Measurements from ENCODE around the gene TBK1.

TBK1 gene

DNA sequence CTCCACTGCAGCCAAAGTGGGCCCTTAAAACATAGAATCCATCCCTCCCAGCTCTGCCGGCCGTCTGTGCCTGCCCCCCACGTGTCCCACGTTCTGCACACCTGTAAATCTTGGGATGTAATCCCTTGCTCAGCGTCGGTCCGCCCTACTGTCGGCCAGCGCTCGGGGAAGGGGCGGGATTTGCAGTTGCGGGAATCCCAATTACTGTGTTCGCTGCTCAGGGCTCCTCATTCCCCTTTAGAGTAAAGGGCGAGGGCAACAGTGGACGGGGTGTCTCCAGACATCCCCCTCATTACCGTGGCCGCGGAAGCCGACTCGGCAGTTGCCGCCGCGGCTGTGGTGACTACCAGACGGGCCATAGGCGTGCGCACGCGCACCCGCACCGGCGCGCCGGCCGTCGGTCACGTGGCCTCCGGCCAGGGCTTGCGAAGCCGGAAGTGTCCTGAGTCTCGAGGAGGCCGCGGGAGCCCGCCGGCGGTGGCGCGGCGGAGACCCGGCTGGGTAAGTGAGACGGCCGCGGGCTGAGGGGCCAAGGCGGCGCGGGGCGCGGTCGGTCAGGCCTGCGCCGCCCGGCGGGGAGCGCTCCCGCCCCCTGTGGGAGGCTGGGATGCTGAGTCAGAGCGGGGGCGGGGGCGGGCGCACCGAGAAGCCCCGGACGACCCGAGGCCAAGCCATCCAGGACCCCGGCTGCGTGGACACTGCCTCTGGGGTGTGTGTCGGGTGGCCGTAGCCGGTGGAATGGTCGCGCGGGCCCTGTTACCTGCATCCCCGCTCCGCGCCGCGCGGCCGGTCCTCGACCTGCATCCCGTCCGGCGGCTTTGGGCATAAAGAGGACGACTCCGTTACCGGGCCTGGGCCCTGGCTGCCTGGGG lies at the start of gene TBK1:
Gene TBK1 (plus strand): TSS at position 434 of the 872 bp plus-strand sequence. CDS start 3,751 bp downstream, outside the sequence.
- peak; percentile 60 to 92 for DNase-seq

DNA sequence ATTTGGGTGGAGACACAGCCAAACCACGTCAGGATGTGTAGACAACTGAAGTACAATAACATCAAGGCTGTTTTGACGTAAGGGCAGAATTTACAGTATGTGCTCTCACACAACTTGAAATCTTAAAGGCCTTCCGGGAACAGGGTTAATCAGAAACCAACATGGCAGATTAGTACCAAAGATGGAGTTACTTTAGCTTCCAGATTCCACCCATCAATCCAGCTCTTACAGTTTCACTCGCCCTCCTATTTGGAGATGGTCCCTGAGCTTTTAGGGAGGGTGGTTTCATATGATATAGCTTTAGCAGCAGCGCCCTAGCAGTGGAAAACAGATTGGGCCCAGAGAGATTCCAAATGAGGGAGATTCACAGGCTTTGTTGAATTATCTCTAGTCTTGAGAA lies 49.7 kb upstream of the TBK1 start:
- DNase-seq: no peak

DNA sequence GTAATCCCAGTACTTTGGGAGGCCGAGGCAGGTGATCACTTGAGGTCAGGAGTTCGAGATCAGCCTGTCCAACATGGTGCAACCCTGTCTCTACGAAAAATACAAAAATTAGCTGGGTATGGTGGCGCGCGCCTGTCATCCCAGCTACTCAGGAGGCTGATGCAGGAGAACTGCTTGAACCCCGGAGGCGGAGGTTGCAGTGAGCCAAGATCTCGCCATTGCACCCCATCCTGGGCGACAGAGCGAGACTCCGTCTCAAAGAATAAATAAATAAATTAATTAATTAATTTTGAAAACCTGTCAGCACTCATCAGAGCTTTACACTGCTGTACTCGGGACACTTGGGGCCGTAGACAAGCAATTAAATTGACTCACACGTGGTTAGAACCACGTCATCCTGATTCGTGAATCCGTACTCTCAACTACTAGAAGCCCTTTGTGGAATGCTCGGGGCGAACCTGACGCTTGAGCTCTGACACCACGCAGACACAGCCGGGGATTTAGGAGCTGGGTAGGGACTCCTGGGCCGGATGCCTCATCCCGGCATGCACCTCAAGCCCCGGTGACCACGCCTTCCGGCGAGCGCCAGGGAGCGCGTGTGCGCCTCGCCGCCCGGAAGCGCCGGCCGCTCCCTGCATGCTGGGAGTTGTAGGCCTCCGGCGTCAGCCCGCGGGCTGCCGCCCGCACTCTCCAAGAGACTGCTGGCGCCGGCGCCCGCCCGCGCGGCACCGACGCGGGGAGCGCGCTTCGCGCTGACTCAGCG lies 48.0 kb upstream of the TBK1 start, which contains the start of gene XPOT:
Gene XPOT (plus strand): TSS at position 686 of the 763 bp plus-strand sequence. CDS start 5,644 bp downstream, outside the sequence.
- DNase-seq: peak; percentile 90 to 97

DNA sequence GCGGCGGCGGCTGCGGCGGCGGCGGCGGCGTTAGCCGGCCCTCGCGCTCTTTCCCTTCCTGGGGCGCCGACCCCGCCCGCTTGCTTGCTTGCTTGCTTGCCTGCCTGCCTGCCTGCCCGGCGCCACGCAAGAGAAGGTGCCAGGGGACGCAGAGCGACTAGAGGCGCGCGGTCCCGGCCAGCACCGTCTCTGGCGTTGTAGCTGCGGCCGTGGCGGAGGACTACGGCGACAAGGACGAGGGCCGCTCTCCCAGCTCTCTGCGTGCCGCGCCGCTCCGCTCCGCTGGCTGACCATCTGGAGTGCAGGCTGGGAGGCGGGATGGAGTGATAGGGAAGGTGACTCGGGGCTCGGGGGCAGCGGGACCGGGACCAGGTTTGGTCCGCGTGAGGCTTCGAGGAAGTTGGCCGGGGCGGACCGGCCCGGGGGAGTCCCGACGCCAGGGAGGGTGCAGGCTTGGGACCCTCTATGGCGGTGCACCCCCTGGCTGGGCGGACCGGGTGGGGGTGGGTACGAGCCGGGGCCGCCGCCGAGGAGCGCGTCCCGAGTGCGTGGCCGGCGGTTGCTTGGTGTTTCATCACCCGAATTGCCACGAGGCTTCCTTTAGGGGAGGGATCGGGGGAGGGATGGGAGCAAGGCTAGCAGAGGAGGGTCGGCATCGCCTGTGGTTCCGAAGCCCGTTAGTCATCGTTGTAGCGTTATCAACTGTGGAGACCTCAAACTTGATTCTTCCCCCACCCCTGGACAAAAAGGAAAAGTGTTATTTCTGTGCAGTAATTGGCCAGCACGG lies 47.3 kb upstream of the TBK1 start:
- peak; percentile 64 to 90 for DNase-seq

DNA sequence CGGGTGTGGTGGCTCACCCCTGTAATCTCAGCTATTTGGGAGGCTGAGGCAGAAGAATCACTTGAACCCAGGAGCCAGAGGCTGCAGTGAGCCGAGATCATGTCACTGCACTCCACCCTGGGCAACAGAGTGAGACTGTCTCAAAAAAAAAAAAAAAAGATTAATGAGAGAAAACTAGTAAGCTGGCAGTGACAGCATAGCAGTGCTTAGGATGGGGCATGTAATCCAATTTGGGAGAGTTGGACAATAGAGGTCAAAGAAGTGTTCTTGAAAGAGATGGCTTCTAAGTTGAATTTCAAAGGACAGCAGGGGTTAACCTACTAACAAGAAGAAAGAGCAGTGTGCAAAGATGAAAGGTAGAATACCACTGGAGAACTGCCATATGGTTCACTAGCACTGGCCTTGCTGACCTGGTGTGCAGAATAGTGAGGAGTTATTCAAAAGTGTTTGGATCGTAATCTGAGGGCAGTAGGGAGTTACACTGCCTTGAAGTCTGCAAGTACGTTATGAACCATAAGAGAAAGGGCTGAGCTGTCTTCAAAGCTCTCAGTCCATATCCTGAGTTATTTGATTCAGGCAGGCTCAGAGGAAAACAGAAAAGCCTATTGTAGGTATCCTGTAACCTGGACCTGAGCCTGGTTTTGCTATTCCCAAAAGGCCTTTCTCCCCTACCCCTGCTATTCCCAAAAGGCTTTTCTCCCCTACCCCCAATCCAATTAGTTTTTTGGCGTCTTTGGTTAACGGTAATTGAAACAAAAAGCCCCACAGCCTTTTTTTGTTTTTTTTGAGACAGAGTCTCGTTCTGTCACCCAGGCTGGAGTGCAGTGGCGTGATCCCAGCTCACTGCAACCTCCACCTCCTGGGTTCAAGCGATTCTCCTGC lies 44.3 kb upstream of the TBK1 start:
- no peak for DNase-seq

DNA sequence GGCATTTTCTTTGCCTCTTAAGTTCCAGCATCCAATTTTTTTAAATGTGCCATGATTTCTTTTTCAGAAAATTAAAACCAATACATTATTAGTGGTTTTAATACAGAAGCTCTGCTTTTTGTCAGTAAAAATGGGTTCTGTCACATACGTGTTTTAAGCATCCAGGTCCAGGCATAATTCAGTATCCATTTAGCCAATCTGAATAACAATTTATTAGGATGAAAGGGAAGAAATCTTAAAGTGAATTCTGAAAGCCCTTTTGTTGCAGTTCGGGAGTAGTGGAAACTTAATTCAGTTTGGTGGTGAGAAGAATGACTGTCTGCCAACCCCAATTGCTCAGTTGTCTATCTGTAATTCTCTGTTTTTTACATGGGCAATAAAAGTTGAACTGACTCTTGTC lies 40.5 kb upstream of the TBK1 start:
- DNase-seq: no peak

DNA sequence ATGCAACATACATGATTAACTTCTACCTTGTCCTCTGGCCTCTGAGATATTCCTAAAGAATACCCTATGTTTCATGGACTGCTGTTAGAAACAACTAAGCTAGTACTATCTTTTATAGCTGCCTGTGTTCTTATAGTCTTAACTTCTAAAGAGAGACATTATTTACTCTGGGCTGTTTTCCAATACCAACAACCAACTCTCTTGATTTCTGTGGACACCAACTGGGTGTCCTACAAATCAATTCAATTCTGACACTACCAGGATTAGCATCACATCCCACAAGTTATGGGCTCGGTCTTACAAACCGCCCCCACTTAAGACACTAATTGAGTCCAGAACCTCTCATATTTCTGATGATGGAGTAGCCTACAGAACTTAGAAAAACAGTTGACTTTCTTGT lies 39.5 kb upstream of the TBK1 start:
- DNase-seq: no peak

DNA sequence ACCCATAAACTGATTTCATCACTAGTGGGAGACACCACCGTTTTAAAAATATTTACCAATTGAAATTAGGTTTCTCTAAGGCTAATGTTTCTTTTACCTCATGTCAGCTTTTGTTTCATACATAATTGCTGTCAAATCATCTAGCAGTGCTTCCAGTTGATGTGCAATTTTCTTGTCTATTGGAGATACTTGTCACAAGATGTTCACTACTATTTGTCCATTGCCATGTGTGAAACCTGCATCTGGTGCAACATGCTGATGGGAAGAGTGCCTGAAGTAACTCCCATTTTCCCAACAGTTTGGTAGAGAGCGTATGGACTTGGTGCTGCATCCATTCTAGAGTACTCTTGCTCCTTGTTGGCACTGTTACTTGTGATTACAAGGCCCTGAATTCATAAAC lies 38.0 kb upstream of the TBK1 start:
- no peak for DNase-seq

DNA sequence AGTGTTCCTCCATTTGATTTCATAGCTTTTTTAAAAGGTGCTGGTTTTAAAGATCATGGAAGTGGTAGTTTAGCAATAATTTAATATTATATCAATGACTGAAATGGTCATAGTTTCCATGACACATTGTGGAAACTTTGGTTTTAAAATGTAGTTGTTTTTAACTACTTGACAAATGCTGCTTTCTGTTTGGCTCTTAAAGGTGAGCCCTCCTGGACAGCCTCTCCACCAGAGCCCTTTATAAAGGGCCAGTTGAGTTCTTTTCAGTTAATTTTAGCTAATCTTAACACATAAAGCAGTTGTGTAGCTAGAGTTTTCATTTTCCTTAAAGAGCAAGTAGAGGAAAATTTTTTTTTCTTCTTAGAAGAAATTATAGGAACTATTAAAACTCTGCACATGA lies 33.7 kb upstream of the TBK1 start:
- no peak for DNase-seq

DNA sequence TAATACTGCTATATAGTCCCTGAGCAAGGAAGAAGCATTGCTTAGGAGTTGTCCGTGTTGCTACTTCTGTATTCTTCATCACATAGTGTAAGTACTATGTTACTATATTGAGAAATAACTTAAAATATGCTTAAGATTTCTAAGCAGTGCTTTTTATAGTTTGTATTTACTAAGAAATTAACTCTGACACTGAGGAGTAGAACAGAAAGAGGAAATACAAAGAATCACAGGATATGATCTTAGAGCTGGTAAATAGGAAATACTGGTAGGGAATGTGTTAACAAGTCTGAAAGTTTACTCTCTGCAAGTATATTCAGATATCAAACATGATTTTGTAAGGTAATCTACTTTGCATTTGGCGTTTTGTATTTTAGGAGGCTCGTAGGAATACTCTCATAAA lies 32.2 kb upstream of the TBK1 start:
- DNase-seq: no peak

DNA sequence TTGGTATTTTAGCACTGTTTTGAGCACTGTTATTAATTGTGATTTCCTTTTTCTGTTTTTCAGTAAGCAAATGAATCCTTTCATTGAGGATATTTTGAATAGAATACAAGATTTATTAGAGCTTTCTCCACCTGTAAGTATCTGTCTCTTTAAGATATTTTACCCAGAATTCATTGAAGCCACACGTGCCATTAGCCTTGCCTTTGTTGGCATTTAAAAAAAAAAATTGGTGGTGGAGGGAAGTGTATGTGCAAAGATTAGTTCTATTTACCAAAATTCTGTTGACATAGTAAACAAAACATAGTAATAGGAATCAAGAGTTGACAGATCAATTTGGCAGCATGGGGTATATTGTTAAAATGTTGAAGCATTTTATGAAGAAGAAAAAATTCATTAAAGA lies 23.9 kb upstream of the TBK1 start:
- DNase-seq: no peak

DNA sequence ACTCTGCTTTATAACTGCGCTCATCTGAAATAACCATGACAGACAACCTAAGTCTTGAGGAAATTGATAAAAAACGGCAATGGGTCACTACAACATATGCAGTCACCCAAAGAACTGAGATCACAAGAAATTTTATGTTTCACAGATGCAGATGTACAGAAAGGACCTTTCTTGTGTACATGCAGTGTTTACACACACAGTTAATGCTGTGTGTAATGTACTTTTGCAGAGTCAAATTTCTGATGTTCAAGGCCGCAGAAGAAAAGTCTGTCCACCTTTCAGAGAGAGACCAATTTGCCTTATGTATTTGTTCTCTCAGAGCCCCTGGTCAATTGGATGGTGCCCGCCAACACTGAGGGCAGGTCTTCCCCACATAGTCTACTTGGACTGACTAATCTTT lies 23.0 kb upstream of the TBK1 start:
- DNase-seq: no peak

DNA sequence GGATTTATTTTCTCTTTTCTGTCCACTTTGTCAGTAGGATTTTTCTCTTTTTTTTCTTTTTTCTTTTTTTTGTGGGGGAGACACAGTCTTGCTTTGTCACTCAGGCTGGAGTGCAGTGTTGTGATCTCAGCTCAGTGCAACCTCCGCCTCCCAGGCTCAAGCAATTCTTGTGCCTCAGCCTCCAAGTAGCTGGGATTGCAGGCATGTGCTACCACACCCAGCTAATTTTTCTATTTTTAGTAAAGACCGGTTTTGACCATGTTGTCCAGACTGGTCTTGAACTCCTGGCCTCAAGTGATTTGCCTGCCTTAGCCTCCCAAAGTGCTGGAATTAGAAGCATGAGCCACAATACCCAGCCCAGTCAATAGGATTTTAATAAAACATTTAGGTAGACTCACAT lies 21.0 kb upstream of the TBK1 start:
- no peak for DNase-seq

DNA sequence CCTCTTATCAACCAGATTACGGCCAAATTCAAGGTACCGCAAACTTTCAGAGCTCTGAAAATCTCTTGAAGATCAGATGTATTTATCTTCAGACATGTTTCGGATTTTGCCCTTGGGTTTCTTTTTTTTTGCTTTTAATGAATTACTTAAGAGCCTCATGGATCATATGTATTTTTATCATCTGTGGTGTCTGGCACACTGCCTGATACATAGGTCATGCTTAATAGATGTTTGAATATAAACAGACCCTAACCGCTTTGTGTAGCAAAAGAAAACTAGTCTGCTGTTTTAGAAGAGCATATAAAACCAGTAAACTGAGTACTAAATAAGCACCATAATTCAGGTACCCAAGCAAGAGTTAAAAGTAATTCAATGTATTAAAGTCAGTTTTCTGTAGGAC lies 20.1 kb upstream of the TBK1 start:
- DNase-seq: no peak

DNA sequence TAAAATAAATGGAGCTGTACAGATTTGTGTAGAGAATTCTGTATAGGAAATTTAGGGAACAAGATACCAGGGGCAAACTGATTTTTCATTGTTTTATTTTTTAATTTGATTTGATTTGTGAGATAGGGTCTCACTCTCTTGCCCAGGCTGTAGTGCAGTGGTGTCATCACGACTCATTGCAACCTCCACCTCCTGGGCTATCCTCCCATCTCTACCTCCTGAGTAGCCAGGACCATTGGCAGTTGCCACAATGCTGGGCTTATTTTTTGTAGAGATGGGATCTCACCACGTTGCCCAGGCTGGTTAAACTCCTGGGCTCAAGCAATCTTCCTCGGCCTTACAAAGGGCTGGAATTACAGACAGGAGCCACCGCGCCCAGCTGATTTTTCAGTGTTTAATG lies 18.0 kb upstream of the TBK1 start:
- DNase-seq: no peak

DNA sequence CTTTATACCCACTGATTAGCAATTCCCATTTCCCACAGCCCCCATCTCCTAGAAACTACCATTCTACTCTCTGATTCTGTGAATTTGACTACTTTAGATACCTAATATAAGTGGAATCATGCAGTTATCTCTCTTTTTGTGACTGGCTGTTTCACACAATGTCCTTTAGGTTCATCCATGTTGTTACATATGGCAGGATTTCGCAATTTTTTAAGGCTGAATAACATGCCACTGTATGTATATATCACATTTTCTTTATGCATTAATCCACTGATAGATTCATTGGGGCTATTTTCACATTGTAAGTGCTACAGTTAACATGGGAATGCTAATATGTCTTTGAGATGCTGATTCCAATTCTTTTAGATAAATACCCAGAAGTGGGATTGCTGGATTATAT lies 11.8 kb upstream of the TBK1 start:
- no peak for DNase-seq

DNA sequence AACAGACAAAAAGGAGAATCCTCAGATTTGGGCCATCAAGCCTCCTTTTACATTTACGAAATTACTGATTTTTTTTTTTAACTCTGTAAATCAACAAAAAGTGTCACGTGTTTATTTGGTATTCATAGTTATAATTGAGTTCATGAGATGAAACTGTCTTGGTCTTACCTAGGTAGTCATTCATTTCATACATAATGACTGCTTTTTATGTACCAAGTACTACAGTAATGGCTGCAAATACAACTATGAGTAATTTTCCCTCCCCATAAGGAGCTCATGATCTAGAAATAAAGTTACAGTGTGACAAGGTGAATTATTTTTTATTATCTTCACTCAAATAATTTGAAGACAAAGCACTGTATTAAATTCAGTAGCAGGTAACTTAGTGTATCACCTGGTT lies 6.4 kb upstream of the TBK1 start:
- DNase-seq: no peak

DNA sequence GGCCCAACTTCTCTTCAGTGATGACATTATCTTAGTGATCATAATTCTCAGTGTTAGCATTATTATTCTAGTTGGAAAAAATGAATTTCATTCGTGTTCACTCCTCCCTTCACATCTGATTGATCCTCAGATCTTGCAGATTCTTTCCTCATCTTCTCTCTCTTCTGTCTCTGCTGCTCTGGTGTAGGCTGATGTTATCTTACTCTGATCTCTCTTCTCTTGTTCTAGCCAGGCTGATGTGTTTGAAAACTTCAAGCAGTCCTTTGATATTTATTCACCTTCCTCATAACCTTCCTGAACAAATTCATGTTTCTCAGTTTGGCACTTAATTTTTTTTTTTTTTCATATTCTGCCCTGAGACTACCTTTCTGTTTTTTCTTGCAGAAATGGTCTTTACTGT lies 5.6 kb upstream of the TBK1 start:
- DNase-seq: no peak

DNA sequence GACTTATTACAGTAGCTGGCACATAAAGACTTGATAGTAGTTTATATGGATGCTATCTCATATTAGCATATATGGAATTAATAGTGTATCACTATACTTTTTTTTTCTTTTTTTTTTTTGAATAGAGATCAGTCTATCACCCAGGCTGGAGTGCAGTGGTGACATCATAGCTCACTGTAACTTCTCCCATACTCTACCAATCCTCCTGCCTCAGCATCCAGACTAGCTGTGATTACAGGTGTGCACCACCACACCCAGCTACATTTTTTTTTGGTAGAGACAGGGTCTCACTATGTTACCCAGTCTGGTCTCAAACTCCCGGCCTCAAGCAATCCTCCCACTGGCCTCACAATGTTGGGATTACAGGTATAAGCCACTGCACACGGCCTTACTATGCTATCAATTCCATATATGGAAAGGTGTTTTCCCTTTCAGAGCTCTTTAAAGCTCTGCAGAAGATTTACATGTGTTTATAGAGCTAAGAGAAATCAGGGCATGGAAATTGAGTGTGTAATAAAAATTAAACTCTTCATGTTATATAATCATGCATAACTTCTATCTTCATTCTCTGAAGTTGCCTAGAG lies 1.8 kb upstream of the TBK1 start:
- DNase-seq: no peak

DNA sequence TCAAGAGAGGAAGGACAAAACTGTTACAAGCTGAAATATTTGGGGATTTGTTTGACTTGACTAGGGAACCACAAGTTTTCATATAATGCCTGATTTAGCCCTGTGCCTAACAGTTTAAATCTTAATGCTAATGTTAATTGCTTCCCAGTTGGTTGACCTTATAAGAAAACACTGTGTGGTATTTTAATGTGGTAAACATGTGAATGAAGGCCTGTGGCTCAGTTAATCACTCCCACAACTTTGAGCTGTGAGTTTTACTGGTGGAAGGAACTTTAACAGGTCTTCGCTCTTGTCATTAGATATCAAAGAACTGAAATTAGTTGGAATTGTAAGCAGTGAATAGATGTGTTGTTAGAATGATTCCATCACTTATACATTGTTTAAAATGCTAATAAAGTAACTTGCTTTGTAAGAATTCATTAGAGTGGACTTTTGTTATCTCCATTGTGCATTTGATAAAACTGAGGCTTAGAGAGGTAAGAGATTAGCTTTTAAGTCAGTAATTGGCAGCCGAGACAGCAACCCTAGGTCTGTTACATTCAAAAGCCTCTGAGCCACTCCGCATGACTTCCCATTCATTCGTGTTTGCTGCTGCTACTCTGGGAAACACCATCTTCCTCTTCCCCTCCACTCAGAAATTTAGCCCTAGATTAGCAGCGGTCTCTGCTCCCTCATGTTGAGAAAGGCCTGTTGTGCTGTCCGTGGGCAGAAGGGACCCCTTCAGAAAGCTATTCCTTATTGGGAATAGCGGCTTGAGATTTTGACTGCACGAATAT lies 1.0 kb upstream of the TBK1 start:
- peak in 1 of 2 experiments; percentile 31 for DNase-seq

Measured in NCI-H526 (cell line).